Measurements from ENCODE around the gene SMIM23. TPM values are rescaled to one million over a fixed set of nuclear protein-coding genes. Genes with fewer than 3 reads are reported as not detected.
"Not testable (repeated sequence)": the region's sequence is repeated elsewhere in the genome, so short reads cannot be mapped to it uniquely, and the experiment has no call there.

Gene SMIM23
- total RNA-seq, 1 experiment from 2014 or later, result not detected

DNA sequence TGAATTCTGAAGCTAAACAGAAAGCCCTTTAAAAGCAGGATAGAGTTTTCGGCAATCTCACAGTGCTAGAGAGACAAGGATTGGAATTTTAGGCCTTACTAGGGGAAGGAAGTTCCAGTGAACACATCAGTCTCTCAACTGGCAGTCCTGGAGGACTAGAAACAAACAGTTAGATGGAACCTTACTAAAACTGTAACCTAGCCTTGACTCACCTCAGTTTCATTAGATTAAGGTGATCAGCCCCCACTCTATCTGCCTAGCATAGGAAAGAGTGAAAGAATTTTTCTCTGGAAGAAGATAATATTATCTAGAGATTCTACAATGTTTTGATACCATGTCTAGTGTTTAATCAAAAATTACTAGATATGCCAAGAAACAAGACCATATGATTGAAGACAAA lies 25.8 kb upstream of the SMIM23 start:
- no peak overlapping the region for H3K4me3 ChIP-seq (ENCODE audit: insufficient read depth, low read depth, low read length)
- H3K36me3 ChIP-seq (replicated peaks; ENCODE audit: control insufficient read depth, insufficient read depth, low read length), result no peaks in the 10 kb centered on the region
- no peaks in the 10 kb centered on the region for H3K27me3 ChIP-seq (ENCODE audit: control insufficient read depth, insufficient read depth, low read length)
- DNase-seq, result no peak

DNA sequence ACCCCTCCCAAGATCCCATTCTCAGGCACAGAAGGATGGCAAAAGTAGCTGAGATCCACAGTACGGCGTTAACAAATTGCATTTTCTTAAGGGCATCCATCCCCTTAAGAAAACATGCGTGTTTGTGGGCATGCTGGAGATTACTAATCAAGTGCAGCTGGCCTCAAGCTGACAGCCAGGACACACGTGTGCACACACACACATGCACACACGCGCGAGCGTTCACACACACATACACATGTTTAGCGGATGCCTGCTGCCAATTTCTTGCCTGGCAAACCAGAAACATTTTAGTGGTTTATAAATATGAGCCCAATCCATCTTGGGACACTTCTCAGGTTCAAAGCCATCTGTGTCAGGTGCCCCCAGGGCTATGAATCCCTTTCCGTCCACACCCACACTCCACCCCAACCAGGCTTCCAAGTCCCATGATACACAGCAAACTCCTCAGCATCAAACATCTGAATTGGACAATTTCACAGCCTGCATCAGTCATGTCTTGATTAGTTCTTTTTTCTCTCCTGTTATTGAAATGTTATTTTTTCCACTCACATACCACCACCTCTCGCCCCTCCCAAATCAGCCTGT lies 23.5 kb upstream of the SMIM23 start:
- no peaks in the 10 kb centered on the region for H3K27me3 ChIP-seq (ENCODE audit: control insufficient read depth, insufficient read depth, low read length)
- H3K36me3 ChIP-seq (replicated peaks; ENCODE audit: control insufficient read depth, insufficient read depth, low read length), result no peaks in the 10 kb centered on the region
- no peak for DNase-seq
- no peak overlapping the region for H3K4me3 ChIP-seq (ENCODE audit: insufficient read depth, low read depth, low read length)

DNA sequence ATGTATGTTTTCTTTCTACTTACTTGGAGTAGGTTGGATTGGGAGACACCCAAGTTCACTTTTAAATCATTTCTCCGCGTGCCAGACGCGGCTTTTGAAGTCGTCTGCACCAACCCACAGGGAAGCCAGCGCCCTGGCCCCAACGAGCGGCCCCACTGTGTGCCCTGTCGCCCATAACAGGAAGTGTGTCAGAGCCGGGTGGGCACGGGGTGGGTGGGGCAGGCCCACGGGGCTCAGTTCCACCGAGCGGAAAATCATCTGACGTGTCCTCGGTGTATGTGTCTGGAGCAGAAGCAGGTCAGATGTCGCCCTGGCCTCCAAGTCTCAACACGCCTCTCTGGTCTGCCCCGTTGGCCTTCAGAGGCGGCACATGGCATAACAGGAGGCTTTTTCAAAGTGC lies 22.7 kb upstream of the SMIM23 start:
- no peak for DNase-seq
- H3K36me3 ChIP-seq (replicated peaks; ENCODE audit: control insufficient read depth, insufficient read depth, low read length), result no peaks in the 10 kb centered on the region
- H3K27me3 ChIP-seq (ENCODE audit: control insufficient read depth, insufficient read depth, low read length), result no peaks in the 10 kb centered on the region
- no peak overlapping the region for H3K4me3 ChIP-seq (ENCODE audit: insufficient read depth, low read depth, low read length)

DNA sequence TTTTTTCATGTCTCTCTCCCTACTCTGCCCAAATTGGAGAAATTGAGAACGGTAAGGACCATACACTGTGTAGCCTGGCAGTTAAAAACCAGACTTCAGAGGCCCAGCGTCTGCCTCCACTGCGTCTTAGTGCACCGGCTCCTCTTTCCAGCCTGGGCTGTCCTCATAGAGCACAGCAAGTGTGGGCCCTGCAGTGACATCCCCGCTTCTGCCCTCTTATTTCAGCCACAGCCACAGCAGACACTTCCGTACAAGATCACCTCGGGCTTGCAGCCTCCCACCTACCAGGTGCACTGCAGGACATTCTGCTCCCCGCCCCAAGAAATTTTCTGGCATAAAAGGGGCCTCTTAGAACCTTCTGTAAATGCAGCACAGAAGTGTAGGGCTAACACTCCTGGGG lies 21.4 kb upstream of the SMIM23 start:
- H3K27me3 ChIP-seq (ENCODE audit: control insufficient read depth, insufficient read depth, low read length), result no peaks in the 10 kb centered on the region
- no peak overlapping the region for H3K4me3 ChIP-seq (ENCODE audit: insufficient read depth, low read depth, low read length)
- no peak for DNase-seq
- H3K36me3 ChIP-seq (replicated peaks; ENCODE audit: control insufficient read depth, insufficient read depth, low read length), result no peaks in the 10 kb centered on the region

DNA sequence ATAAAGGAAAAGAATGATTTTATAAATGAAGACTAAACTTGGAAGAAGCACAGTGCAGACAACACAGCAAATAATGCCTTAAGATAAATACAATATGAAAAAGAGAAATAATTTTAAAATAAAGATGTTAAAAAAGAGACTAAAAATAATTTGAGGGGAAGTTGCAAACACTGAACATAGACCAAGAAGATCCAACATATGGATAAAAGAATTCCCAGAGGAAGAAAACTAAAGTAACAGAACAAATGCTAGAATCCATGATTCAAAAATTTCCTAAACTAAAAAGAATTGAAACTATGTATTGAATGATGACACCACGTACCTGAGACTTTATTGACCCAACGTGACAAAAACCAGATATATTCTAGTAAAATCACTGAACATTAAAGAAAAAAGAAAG lies 18.7 kb upstream of the SMIM23 start:
- H3K27me3 ChIP-seq (ENCODE audit: control insufficient read depth, insufficient read depth, low read length), result no peaks in the 10 kb centered on the region
- no peaks in the 10 kb centered on the region for H3K36me3 ChIP-seq (replicated peaks; ENCODE audit: control insufficient read depth, insufficient read depth, low read length)

DNA sequence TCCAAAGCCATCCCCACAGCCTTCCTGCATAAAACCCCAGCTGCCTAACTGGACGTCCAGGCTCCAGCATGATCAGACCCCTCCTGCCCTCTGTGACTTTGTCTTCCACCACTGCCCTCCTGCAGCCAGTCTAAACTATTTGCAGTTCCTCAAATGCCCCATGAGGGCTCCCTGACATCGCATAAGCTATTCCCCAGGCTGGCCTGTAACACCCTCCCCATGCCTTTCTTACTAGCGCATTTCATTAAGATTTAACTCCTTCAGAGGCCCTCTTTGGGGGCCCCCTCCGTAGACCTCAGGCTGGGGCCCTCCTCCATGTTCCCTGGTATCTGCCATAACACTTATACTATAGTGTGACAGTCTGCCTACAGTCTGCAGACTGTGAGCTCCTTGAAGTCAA lies 15.5 kb upstream of the SMIM23 start:
- Histone ChIP-seq H3K36me3 (replicated peaks; ENCODE audit: control insufficient read depth, insufficient read depth, low read length) (no peaks in the 10 kb centered on the region), H3K27me3 (ENCODE audit: control insufficient read depth, insufficient read depth, low read length) (no peaks in the 10 kb centered on the region), H3K4me3 (ENCODE audit: insufficient read depth, low read depth, low read length) (no peak overlapping the region)
- DNase-seq, result peak; percentile 73

More for the DNA sequence above, 18.7 kb upstream of the SMIM23 start:
- no peak for DNase-seq
- no peak overlapping the region for H3K4me3 ChIP-seq (ENCODE audit: insufficient read depth, low read depth, low read length)

DNA sequence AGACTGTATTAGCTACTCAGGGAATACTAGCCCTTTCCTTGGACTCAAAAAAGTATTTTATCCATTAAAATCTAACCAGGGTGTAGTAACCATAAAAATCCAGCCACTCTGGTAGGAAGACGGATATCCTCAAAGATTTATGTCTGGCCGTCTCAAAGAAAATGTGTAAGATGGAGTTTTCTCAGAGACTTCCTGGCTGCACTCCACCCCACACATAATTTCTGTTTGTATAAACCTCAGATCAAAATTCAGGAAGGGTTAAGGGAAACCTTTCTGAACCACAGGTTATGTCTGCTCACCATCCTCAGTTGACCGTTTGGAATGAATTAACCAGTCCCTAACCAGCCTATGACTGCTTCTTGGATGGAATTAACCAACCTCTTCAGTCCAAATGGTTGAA lies 13.8 kb upstream of the SMIM23 start:
- Histone ChIP-seq H3K36me3 (replicated peaks; ENCODE audit: control insufficient read depth, insufficient read depth, low read length) (no peaks in the 10 kb centered on the region), H3K27me3 (ENCODE audit: control insufficient read depth, insufficient read depth, low read length) (no peaks in the 10 kb centered on the region), H3K4me3 (ENCODE audit: insufficient read depth, low read depth, low read length) (no peak overlapping the region)
- DNase-seq, result no peak

DNA sequence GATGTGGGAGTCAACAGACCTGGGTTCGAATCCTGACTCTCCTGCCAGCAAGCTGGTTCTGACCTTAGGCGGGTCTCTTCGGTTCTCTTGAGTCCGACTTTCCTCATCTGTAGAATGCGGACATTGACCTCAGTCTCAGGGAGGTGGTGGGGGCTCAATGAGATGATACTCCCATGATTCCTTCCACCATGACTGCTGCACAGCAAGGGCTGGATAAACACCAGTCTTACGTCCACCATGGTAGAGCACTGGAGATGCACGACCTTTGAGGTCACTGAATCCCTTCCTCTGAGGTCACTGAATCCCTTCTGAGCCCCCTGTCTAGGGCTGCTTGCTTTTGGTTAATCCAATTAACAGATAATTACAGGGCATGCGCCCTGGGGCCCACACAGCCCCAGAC lies 12.5 kb upstream of the SMIM23 start:
- DNase-seq, result no peak
- Histone ChIP-seq H3K36me3 (replicated peaks; ENCODE audit: control insufficient read depth, insufficient read depth, low read length) (no peaks in the 10 kb centered on the region), H3K27me3 (ENCODE audit: control insufficient read depth, insufficient read depth, low read length) (no peaks in the 10 kb centered on the region), H3K4me3 (ENCODE audit: insufficient read depth, low read depth, low read length) (no peak overlapping the region)

DNA sequence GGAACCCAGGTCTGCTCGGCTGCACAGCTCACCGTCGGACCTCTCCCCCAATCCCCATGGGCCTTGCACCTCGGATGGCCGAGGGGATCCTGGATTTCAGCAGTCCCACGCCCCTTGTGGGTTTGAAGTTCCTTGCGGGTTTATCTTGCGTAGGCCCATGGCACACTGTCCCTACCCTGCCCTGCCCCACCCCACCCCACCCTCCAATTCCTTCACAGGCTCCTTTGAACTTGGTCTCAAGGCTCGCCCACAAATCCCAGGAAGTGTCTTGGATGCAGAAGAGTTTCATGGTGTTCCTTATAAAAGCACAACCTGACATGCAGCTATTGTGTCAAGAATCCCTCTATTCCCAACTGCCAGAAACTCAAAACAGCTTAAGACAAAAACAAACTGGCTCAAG lies 11.2 kb upstream of the SMIM23 start:
- Histone ChIP-seq H3K4me3 (ENCODE audit: insufficient read depth, low read depth, low read length) (no peak overlapping the region), H3K27me3 (ENCODE audit: control insufficient read depth, insufficient read depth, low read length) (no peaks in the 10 kb centered on the region), H3K36me3 (replicated peaks; ENCODE audit: control insufficient read depth, insufficient read depth, low read length) (no peaks in the 10 kb centered on the region)
- no peak for DNase-seq

DNA sequence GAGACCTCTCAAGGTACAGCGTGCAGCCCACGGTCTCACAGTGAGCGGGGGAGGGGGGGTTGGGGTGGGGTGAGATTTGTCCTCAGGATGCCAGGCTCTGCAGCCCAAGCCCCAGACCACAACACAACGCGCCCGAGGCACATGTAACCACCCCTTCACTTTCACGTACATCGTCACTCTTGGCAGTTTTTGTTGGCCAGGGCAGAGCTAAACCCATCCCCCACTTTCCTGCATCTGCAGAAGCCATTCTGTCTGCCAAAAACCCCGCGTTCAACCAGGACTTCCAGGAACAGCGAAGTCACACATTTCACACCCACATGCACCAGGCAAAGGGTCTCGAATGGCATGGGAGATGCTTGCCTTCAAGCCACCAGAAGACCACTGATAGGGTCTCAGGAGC lies 9.4 kb upstream of the SMIM23 start:
- Histone ChIP-seq H3K36me3 (replicated peaks; ENCODE audit: control insufficient read depth, insufficient read depth, low read length) (no peaks in the 10 kb centered on the region), H3K27me3 (ENCODE audit: control insufficient read depth, insufficient read depth, low read length) (no peaks in the 10 kb centered on the region), H3K4me3 (ENCODE audit: insufficient read depth, low read depth, low read length) (no peak overlapping the region)
- no peak for DNase-seq

DNA sequence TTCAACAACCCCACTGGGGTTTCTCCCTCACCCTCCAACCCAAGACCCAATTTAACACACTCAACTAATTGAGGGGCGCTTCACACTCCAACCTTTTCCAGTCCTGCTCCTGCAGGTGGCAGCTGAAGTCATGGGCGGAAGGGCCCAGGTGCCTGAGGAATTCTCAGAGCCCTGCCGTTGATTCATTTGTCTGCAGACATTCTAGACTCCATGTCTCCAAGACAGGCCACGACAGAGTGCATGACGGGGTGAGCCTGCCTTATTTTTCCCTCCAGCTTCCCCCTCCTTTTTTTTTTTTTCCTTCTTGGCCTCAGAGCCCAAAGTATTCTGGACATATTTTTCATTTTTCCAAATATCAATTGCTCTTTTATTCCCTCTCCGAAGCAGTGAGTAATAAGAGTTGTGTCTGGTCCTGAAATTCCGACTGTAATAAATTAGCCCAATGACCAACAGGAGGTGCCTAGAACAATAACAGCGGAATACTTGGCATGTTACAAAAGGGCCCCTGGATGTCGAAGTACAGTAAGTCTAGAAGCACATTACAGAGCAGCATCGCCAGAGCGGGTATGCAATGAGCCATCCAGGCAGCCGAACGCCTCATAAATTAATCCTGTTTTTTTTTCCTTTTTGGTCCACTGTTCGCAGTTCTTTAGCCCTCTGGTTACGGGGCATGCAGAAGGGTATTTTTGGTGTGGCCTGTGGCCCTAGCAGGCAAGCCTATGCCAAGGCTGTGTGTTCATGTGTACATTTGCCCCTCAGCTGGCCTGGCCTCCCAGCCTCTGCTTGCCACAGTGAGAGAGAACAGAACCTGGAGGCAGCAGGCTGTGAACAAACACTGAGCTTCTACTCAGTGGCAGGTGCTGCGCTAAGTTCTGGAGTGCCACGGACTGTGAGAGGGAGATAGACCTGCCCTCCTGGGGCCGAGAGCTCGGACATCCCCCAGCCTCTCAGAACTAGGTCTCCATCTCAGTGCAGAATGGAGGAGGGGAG lies 8.6 kb upstream of the SMIM23 start:
- H3K36me3 ChIP-seq (replicated peaks; ENCODE audit: control insufficient read depth, insufficient read depth, low read length), result no peaks in the 10 kb centered on the region
- no peak overlapping the region for H3K4me3 ChIP-seq (ENCODE audit: insufficient read depth, low read depth, low read length)
- DNase-seq, result no peak
- no peaks in the 10 kb centered on the region for H3K27me3 ChIP-seq (ENCODE audit: control insufficient read depth, insufficient read depth, low read length)

DNA sequence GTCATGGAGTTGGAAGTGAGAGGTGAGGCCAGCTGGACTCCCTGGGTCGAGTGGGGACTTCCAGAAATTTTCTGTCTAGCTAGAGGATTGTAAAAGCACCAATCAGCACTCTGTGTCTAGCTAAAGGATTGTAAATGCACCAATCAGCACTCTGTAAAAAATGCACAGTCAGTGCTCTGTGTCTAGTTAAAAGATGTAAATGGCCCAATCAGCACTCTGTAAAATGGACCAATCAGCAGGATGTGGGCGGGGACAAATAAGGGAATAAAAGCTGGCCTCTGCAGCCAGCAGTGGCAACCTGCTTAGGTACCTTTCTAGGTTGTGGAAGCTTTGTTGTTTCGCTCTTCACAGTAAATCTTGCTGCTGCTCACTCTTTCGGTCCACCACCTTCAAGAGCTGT lies 3.9 kb upstream of the SMIM23 start:
- H3K4me3 ChIP-seq (ENCODE audit: insufficient read depth, low read depth, low read length); DNase-seq; H3K36me3 ChIP-seq (replicated peaks; ENCODE audit: control insufficient read depth, insufficient read depth, low read length); H3K27me3 ChIP-seq (ENCODE audit: control insufficient read depth, insufficient read depth, low read length): not testable (repeated sequence)

DNA sequence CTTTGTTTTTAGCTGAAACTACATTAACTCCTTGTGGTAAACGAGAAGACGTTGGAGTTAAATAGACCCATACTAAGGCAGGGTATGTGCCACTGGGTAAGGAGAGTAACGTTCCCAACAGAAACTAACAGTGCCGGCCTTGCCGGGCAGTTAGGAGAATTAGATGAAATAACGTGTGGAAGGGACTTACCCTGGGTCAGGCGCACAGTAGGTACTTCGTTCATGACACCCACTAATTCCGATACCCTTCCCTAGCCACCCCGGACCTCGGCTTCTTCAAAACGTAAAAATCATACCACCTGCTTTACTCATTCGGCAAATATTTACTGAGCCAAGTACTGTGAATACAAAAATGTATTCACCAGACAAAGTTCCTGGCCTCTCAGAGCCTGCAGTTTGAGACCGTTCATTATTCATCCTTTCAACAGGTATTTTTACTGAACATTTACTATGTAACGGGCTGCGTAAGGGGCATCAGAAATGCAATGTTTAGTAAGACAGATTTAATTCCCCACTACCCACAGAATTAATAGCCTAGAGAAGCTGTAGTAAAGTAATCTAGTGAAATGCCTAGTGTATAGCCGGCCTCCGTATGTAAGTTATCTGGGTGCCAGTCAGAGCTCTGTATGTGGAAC lies 3.2 kb upstream of the SMIM23 start:
- no peak overlapping the region for H3K4me3 ChIP-seq (ENCODE audit: insufficient read depth, low read depth, low read length)
- no peaks in the 10 kb centered on the region for H3K36me3 ChIP-seq (replicated peaks; ENCODE audit: control insufficient read depth, insufficient read depth, low read length)
- DNase-seq, result no peak
- H3K27me3 ChIP-seq (ENCODE audit: control insufficient read depth, insufficient read depth, low read length), result no peaks in the 10 kb centered on the region

DNA sequence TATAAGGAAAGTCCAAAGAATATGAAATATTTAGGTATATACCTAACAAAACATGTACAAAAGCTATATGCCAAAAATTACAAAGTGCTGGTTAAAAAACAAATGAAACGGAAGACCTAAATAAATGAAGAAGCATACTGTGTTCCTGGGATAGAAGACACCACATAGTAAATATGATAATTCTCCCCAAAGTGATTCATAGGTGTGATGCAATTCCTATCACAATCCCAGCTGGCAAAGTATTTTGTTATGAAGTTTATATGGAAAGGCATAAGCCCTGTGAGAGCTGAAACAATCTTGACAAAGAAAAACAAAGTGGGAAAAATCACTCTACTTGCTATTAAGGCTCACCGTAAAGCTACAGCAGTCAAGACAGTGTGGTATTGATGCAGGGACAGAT lies 2.6 kb upstream of the SMIM23 start:
- H3K27me3 ChIP-seq (ENCODE audit: control insufficient read depth, insufficient read depth, low read length), result no peaks in the 10 kb centered on the region
- no peak overlapping the region for H3K4me3 ChIP-seq (ENCODE audit: insufficient read depth, low read depth, low read length)
- DNase-seq, result no peak
- H3K36me3 ChIP-seq (replicated peaks; ENCODE audit: control insufficient read depth, insufficient read depth, low read length), result no peaks in the 10 kb centered on the region

DNA sequence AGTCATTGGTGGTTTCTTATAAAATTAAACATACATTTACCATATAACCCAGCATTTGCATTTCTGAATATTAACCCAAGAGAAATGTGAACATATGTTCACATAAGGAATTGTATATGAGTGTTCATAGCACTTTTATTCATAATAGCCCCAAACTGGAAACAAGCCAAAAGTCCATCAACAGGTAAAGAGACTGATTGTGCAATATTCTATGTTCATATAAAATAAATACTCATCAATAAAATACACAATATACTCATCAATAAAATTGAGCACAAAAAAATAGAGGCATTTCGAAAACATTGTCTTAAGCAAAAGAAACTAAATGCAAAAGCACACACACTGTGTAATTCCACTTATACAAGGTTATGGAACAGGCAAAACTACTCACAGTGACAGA lies 3.7 kb downstream of the SMIM23 start:
- Histone ChIP-seq H3K4me3 (ENCODE audit: insufficient read depth, low read depth, low read length) (no peak overlapping the region), H3K36me3 (replicated peaks; ENCODE audit: control insufficient read depth, insufficient read depth, low read length) (no peaks in the 10 kb centered on the region), H3K27me3 (ENCODE audit: control insufficient read depth, insufficient read depth, low read length) (no peaks in the 10 kb centered on the region)
- no peak for DNase-seq
